Pancreas (tissue), 10 donors: Measurements from ENCODE around the gene ADAMTSL2. TPM values are rescaled to one million over a fixed set of nuclear protein-coding genes. Genes with fewer than 3 reads are reported as not detected.

Experiments used
- ATAC-seq, 4 donors: fragments of 200-7000 bp; cut with Tn5 transposase; one replicate each; pipeline versions ENCODE4 v1.8.0 to v1.9.1; 2020; ENCODE audit warnings: mild to moderate bottlenecking in 4 of 4, moderate library complexity in 4 of 4
- DNase-seq, 6 donors: peaks; one replicate each; pipeline ENCODE4 v3.0.0-alpha.2; 2020
- FAIRE-seq: peaks from 2 replicates; lab custom pipeline; 2012; peaks lifted over from hg19 to GRCh38; lab: Jason Lieb, UNC
- H3K27ac ChIP-seq, 4 donors: fragments of 200-600 bp; sonication (generic); 1 replicate in 3 of 4; 2 replicates in 1 of 4; pipeline versions ENCODE4 v1.5.0 to v1.8.0; 2020
- H3K27me3 ChIP-seq, 4 donors: fragments of 200-600 bp; one replicate each; pipeline ENCODE4 v1.8.0; 2021
- H3K36me3 ChIP-seq, 3 donors: fragments of 200-600 bp; sonication (generic) in 1 of 3; one replicate each; pipeline versions ENCODE4 v1.5.0 to v1.8.0; 2020 to 2021
- H3K4me1 ChIP-seq, 3 donors: fragments of 200-600 bp; one replicate each; pipeline ENCODE4 v1.8.0; 2021
- H3K4me3 ChIP-seq, 4 donors: fragments of 200-600 bp; sonication (generic) in 2 of 4; one replicate each; pipeline versions ENCODE4 v1.5.0 to v1.8.0; 2020 to 2021
- H3K9me3 ChIP-seq, 4 donors: fragments of 200-600 bp; one replicate each; pipeline ENCODE4 v1.8.0; 2021
- WGBS, 2 donors: extraction: QIAGEN DNeasy Blood & Tissue Kit; methylation state at CpG; one replicate each; pipeline ENCODE4 v1.1.7; 2013; 5-methylcytosine and 5-hydroxymethylcytosine counted together
- intact Hi-C, 3 donors: fragments of 100-400 bp; cut with DNase I; formaldehyde crosslinking; loops; one replicate each; pipeline versions ENCODE4 v1.11.1 to v1.14.2; 2022
- polyA plus RNA-seq, 2 donors: library from polyadenylated mRNA; stranded (reverse); fragments of 200-250 nt; gene quantifications; one replicate each; pipeline ENCODE4 v1.2.3, GENCODE V29; 2013
- total RNA-seq, 6 donors: library from RNA; stranded (reverse); fragmentation: NEBNext Ultra II Directional in 4 of 6; extraction: Animal tissue kit (Norgen Biotek cat#: 25700) in 4 of 6; gene quantifications; one replicate each; pipeline versions ENCODE4 v1.2.1 to v1.2.4, GENCODE V29; 2021 to 2023
- TF ChIP-seq, protein P1 (sequence below), 4 donors: fragments of 200-600 bp; sonication (generic) in 3 of 4; IDR thresholded peaks; one replicate each; pipeline versions ENCODE4 v1.5.0 to v1.8.0; 2021; ENCODE audit warnings: antibody characterized with exemption in 4 of 4
- donor health status: healthy with polysubstance abuse.
- donor health status: DM: no; HTN: no; CAD: no; lungs with moderate emphysema.
- donor health status: DM: no; HTN: no; CAD: no.
- donor health status: control.
- donor health status: control.
- donor health status: Bipolar disorder and iron deficiency.
- donor health status: DM: yes; HTN: yes; CAD: no.
- donor health status: DM: no; HTN: no; CAD: no.
- donor health status: DM: no; HTN: no; CAD: no.
- donor health status: DM: yes; HTN: yes; CAD: no.

ADAMTSL2 gene
- total and polyA plus RNA-seq, 8 donors = 1.5 to 12.9 (median 3.2) TPM

DNA sequence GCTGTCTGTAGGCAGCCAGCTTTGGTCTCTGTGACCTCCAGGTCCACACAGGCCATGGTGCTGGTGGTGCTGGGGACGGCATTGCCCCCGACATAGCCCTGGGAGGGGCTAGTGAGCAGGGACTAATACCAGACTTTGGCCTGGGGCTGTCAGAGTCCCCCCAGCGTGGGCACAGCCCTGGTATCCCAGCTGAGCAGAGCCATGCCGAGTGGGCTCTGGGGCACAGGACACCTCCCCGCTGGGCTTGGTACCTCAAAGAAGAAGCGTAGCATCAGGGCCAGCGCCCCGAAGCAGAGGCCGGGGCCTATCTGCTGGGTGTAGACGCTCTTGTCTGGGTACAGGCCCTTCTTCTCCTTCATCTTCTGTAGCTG lies 19.3 kb upstream of the ADAMTSL2 start:
- Histone ChIP-seq H3K27ac (no peak overlapping the region), H3K4me1 (no peaks in the 10 kb centered on the region), H3K9me3 (no peaks in the 10 kb centered on the region), H3K27me3 (no peaks in the 10 kb centered on the region), H3K36me3 (no peaks in the 10 kb centered on the region), H3K4me3 (no peak overlapping the region)
- FAIRE-seq = no peak
- ATAC-seq = no peak
- peak in 2 of 6 donors; percentile 20 to 46 for DNase-seq
- WGBS, 2 donors = 85 to 89% methylated on average over 10 of the region's 10 CpGs
- intact Hi-C loops = no loop called here
- TF ChIP-seq, protein P1, sequence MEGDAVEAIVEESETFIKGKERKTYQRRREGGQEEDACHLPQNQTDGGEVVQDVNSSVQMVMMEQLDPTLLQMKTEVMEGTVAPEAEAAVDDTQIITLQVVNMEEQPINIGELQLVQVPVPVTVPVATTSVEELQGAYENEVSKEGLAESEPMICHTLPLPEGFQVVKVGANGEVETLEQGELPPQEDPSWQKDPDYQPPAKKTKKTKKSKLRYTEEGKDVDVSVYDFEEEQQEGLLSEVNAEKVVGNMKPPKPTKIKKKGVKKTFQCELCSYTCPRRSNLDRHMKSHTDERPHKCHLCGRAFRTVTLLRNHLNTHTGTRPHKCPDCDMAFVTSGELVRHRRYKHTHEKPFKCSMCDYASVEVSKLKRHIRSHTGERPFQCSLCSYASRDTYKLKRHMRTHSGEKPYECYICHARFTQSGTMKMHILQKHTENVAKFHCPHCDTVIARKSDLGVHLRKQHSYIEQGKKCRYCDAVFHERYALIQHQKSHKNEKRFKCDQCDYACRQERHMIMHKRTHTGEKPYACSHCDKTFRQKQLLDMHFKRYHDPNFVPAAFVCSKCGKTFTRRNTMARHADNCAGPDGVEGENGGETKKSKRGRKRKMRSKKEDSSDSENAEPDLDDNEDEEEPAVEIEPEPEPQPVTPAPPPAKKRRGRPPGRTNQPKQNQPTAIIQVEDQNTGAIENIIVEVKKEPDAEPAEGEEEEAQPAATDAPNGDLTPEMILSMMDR (IDR thresholded peaks at IDR 0.05) = no peak

DNA sequence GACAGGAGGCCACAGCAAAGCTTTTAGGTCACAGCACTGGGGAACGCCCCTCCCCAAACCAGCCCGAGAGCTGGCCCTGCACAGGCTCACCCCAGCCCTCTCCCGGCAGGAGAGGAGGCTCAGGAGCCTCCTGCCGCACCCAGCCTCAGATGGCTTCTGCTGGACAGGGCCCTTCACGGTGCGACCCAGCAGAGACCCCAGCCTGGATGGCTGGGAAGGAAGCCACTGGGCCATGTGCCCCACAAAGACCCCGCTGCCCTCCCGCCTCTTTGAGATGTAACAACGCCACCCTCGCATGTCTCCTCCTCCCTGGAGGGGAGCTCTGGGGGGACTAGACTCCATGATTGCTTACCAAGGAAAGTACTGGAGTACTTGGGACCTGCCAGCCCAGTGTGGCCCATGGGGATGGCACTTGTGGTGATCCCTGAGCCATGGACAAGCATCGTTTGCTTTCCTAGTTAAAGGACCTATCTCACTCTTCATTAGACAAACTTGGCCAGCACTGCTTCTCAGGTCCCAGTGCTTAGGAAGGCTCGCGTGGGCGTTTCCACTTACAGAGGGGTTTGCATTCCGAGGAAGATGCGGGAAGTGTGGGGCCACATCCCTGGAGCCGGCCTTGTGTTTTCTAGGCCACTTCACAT lies 18.8 kb upstream of the ADAMTSL2 start:
- no peak for FAIRE-seq
- Histone ChIP-seq H3K36me3 (no peaks in the 10 kb centered on the region), H3K9me3 (no peaks in the 10 kb centered on the region), H3K4me1 (no peaks in the 10 kb centered on the region), H3K27ac (no peak overlapping the region), H3K4me3 (no peak overlapping the region), H3K27me3 (no peaks in the 10 kb centered on the region)
- intact Hi-C loops = no loop called here
- peak in 1 of 6 donors; percentile 17 for DNase-seq
- ATAC-seq = no peak
- TF ChIP-seq, protein P1 (IDR thresholded peaks at IDR 0.05) = no peak
- 89 to 90% methylated on average over 17 of the region's 17 CpGs for WGBS, 2 donors

DNA sequence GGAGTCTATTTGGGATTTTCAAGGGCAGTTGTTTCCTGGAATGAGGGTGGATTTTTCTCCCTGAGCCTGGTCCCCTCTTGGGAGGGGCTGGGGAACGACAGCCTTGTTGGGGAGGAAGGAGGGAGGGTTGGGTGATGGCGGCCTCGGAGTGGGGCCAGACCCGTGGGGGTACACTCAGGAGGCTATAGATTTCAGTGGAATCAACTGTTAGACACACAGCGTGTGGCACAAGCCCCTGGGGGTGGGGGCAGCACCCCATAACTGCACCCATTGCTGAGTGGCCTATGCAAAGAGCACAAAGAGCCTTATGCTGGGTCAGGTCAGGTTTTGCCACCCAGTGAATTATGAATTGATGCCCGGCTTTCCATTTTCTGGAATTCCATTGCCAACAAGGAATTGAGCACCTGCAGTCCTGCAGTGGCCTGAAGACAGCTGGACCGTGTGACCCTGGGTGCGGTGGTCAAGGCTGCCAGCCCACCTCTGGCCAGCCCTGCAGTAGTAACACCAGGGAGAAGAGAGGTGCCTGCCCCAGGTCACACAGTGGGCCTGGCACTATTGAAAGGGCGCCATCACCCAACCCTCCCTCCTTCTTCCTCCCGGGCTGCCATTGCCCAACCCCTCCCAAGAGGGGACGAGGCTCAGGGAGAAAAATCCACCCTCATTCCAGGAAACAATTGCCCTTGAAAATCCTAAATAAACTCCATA lies 18.1 kb upstream of the ADAMTSL2 start:
- H3K4me1 ChIP-seq = no peaks in the 10 kb centered on the region
- TF ChIP-seq, protein P1 (IDR thresholded peaks at IDR 0.05) = no peak
- H3K27ac ChIP-seq = no peak overlapping the region
- intact Hi-C loops = no loop called here
- ATAC-seq (no peak), DNase-seq (peak in 2 of 6 donors; percentile 14 to 35), FAIRE-seq (no peak)
- no peak overlapping the region for H3K4me3 ChIP-seq
- H3K27me3 ChIP-seq = no peaks in the 10 kb centered on the region
- WGBS, 2 donors = 76 to 79% methylated on average over 11 of the region's 11 CpGs
- no peaks in the 10 kb centered on the region for H3K9me3 ChIP-seq
- no peaks in the 10 kb centered on the region for H3K36me3 ChIP-seq

DNA sequence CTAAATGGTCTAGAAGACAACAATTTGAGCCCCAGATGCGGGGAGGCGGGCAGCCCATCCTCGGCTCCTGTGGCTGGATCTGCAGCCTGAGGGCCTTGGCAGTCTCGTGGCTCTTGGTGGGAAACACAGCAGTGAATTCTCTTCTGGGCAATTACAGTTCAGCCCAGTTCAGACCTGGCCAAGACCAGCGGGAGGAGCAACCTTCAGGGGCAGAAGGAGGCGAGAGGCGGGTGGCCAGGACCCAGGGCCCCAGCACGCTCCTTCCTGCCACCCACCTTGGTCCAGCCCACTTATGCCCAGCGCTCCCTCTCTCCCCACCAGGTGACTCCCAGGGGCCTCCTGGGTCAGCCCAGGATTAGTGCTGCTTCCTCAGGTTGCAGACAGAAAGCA lies 17.5 kb upstream of the ADAMTSL2 start:
- no peak for FAIRE-seq
- WGBS, 2 donors = 89 to 97% methylated on average over 7 to 9 of the region's 9 CpGs
- intact Hi-C loops = no loop called here
- Histone ChIP-seq H3K36me3 (no peaks in the 10 kb centered on the region), H3K27me3 (no peaks in the 10 kb centered on the region), H3K27ac (no peak overlapping the region), H3K9me3 (no peaks in the 10 kb centered on the region), H3K4me1 (no peaks in the 10 kb centered on the region), H3K4me3 (no peak overlapping the region)
- TF ChIP-seq, protein P1 (IDR thresholded peaks at IDR 0.05) = no peak
- no peak for ATAC-seq
- peak in 2 of 6 donors; percentile 20 to 39 for DNase-seq

- TF ChIP-seq, protein P1 (IDR thresholded peaks at IDR 0.05) = no peak
- WGBS, 2 donors = 79% methylated on average over 8 of the region's 8 CpGs
- intact Hi-C loops = no loop called here
- DNase-seq (peak in 1 of 6 donors; percentile 7), FAIRE-seq (no peak), ATAC-seq (no peak)
- Histone ChIP-seq H3K27ac (no peak overlapping the region), H3K27me3 (no peaks in the 10 kb centered on the region), H3K4me3 (no peak overlapping the region), H3K36me3 (no peaks in the 10 kb centered on the region), H3K4me1 (no peaks in the 10 kb centered on the region), H3K9me3 (no peaks in the 10 kb centered on the region)
Observed at GRCh38 chr9:133517711-133518110, 16.8 kb upstream of the ADAMTSL2 start.
